Cerebellar nuclear complex (tissue), 1 donor: ENCODE data around the gene TLL1.
A peak's percentile ranks its signal among the peaks of the same experiment; 100 is the strongest.

Experiments
- DNase-seq, 2 experiments: peaks; one replicate each; lab custom pipeline; 2025; lab: John Stamatoyannopoulos, UW

Gene TLL1

DNA sequence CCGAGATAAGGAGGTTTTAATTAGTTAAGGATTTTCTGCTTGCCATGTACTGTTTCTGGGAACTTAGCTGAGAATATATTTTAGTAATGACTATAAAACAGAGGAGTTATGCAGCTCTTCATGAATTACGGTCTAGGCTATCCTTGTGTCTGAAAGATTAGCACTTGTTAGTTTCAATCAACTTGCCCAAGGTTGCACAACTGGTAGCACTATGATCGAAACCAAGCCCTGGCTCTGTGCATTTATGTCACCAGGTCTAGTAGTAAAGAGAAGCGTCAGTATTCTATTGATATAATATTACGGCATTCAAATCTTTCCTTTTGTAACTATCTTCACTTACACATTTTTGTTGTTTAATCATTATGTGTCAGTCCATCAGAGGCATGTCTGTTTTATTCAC, 176.0 kb downstream of the TLL1 start:
- no peak for DNase-seq

DNA sequence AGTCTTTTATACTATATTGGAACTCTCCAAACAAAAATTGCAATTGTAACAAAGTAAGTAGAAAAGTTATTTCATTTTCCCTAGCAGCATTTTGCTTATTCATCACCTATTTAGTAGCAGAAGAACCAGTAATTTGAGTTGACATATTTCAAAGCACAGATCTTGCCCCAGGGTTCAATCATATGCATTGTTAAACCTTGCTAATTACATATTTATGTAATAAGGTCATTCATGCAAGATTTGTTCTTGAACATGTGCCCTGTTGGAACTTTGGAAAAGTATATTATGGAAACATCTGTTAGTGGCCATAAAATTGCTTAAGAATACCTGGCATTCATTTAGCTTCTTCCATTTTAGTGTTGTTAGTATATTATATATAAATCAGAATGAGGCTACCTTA, 191.7 kb downstream of the TLL1 start:
- DNase-seq: no peak

DNA sequence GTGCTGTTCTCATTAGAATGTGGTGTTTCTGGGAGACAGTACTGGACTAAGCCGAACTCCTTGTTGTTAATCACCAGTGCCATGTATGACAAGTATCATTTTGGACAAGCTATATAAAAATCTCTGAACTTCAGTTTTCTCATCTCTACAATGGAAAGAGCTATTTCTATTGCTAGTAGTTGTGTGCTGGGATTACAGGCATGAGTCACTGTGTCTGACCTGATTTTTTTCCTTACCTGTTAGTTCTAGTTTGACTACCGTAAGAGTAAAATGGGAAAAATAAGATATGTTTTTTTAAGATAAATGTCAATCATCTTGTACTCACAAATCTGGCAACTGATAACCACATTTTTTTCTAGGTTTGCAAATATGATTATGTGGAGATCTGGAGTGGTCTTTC, 192.3 kb downstream of the TLL1 start:
- DNase-seq: no peak

DNA sequence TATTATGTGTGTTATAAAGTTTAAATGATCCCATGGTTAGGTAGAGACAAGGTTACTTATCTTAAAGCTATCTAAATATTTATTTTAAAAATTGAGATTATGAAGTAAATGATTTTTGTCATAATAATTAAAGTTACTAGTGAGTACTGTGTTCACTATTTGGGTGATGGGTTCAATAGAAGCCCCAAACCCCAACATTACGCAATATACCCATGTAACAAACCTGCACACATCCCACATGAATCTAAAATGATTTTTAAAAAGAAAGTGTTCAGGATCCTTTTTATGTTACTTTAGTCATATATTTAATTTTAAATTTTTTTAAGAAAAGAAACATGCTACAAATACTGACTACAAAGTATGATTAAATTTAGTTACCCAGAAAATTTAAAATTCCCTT, 193.9 kb downstream of the TLL1 start:
- DNase-seq: no peak

DNA sequence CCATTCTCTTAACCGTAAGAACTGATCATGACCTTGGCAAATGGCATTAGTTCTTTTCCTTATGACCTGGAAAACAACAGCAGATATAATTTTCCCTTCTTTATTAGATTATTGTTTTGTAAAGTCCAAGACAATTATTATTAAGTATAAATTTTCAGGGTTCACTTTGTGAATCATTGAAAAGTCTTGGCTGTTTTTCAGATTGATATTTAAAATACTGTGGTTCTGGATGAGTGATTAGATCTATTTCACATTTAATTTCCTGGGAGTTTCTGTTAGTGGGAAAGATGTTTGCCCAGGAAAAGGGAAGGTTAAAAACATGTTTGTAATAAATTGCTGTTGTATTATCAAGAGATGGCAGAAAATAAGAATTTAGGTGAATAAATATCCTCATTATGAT, 194.9 kb downstream of the TLL1 start:
- no peak for DNase-seq

DNA sequence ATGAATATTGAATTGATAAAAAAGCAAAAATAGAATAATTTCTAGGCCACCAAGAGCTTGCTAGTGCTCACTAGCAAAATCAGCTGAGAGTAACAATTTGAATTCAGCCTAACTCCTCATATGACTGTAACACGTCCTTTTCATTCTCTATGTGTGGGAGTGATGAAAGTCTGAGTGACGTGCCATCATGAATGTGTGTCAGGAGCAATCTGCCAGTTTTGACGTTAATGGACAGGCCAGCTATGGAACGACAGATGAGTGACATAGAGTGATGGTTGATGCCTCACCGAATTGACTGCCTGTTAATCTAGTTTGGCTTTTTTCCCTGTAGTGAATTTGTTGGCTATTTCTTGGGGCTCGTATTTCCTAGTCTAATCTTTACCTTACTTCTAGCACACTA, 200.7 kb downstream of the TLL1 start:
- no peak for DNase-seq

DNA sequence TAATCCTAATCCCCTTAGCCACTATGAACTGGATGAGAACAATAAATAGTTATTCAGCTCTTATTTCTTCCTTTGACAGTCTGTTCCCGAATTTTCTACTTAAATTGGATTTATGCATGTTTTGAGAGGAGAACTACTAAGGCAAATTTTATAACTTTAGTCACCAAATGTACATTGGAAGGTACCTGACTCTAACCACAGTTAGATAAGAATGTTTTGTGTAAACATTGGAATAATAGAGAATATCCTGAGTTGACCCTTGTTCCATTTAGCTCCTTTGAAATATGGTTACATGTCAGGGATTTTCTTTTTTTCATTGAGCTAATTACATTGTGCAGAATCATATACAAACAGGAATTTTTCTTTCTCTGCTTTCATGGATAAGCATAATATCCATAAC, 202.6 kb downstream of the TLL1 start:
- no peak for DNase-seq

DNA sequence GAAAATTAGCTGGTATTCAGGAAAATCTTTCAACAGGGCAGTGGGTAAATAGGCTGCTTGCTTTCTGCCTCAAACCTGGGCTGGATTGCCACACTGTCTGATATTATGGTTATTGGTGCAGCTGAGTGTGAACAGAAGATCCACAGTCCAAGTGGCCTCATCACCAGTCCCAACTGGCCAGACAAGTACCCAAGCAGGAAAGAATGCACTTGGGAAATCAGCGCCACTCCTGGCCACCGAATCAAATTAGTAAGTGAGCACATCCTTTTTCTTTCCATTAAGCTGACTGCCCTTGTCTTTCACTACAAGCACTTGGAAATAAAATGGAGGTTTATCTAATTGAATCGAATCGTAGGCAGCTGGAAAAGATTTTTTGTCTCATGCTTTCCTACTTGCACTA, 204.7 kb downstream of the TLL1 start:
- DNase-seq: no peak

DNA sequence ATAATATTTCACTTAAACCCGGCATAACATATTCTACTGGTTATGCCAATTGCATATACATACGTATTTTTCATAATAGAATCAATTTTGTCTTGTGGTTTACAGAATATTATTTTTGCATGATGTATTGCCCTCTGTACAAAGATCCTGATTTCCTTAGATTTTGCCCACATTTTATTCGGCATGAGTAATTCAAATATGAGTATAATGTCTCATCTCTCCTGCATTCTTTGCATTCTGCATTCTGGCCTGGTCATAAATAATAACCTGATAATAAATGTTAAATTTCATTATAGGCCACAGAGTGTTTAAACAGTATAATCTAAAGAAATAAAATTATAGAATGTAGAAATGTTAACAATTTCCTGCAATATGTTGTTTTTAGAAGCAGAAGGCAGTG, 205.3 kb downstream of the TLL1 start:
- DNase-seq: no peak

DNA sequence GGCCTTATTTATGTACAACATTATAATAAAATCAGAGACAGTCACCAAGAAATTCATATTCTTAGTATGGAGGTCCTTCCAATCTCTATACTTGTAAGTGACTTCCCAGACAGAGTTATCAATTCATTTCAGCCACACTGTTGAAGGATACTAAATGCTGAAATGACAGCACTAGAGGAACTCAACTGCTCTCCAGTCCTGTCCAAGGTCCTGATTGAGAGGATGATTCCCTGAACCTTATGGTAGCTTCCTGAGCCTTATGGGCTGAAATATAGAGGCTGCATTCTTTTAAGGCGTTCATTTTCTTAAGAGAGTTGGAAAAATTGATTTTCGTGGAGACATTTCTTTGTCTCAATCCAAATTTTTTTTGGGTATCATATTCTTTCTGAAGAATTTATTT, 205.9 kb downstream of the TLL1 start:
- no peak for DNase-seq

DNA sequence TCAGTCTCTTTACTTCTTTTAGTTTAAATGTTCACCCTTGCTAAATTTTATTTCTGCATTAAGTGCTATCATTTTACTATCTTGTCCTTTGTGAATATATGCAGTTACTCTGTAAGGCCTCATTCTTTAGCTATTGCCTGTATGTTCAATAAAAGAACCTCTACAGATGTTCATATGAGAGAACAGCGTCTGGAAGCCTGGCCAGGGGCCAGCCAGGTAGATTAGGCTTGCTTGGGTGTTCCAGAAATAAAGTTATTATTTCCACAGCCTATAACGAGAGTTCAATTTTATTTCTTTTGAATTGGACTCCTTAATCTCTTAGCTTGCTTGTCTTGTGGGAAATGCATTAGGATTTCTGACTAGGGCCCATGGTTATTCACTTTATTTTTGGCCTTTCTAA, 214.5 kb downstream of the TLL1 start:
- no peak for DNase-seq

DNA sequence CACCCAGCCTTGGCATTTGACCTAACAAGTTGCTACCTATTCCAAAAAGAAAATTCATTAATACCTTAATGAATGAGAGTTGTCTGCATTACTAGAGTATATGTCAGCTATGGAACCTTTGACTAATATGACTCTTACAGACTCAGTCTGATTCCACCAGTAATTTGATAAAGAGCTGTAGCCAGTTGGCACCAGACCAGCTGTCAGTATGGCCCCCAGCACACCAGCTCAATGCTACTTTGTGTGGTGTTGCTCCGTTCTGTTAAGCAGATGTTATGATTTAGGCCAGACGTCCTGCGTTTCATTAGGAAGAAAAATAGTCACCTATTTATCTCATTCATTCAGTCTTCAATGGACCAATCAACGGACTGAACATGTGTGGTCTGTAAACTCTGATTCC, 215.5 kb downstream of the TLL1 start:
- no peak for DNase-seq

DNA sequence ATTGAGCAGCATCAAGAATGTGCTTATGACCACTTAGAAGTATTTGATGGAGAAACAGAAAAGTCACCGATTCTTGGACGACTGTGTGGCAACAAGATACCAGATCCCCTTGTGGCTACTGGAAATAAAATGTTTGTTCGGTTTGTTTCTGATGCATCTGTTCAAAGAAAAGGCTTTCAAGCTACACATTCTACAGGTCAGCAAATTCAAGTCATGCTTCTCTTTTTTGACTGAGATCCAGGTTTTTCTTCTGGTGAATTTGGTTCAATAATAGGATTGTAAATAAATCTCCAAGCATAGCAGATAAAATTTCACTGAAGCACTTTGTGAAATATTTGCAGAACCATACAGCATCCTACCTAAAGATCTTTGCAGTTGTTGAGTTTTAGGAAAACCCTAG, 218.1 kb downstream of the TLL1 start:
- peak in 1 of 2 experiments; percentile 8 for DNase-seq

DNA sequence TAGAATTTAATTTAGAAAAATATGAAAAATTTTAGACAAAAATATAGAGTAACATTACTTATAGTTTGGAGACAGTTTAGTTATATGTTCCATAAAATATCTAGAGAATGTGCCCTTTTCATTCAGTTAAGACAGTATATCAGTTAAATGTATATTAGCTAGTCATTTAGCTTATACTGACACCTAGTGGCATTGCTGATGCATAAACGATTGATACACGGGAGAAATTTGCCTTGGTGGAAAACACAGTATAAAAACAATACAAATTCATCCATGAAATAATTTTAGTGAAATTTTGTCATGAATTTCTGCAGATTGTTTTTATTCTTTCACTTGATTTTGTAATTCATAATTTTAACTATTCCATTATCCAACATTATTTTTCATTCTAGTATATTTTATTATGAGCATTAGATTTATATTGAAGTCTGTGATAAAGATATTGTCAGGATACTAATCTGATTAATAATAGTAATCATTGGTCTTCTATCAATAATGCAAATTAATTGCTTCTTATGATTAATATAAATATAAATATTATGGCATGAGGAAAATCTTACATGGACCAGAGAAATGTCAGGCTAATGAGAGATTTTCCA, 219.0 kb downstream of the TLL1 start:
- DNase-seq: peak in 1 of 2 experiments; percentile 38

DNA sequence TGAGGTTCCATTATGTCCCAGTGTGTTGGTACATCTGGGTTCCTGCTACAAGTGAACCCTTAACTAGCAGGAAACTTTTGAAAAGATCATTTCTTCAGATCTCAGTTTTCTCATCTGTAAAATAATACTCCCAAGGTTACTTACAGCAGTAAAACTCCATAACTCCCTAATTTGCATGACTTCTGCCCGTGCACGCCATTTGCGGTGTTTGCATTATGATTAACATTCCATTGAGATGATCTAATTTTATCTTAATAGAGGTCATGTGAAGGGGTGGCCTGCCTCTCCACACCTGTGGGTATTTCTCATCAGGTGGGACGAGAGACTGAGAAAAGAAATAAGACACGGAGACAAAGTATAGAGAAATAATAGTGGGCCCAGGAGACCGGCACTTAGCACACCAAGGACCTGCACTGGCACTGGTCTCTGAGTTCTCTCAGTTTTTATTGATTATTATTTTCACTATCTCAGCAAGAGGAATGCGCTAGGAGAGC, 219.8 kb downstream of the TLL1 start:
- DNase-seq: no peak

DNA sequence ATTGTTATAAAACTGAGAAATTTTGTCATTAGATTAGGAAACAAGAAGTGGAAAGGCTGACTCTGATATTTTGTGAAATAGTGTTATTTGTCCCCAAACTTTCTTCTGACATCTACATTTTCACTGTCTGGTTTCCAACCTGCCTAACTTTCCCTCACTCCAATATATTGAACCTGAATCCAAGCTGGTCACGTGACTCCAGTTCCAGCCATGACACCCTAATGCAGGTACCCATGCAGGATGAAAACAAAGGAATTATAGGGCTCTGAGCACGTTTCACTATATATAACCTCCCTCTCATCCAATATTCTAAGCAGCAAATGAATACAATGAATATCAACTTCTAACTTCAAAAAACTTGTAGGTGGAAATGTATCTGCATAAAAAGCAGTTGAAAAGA, 231.6 kb downstream of the TLL1 start:
- no peak for DNase-seq

DNA sequence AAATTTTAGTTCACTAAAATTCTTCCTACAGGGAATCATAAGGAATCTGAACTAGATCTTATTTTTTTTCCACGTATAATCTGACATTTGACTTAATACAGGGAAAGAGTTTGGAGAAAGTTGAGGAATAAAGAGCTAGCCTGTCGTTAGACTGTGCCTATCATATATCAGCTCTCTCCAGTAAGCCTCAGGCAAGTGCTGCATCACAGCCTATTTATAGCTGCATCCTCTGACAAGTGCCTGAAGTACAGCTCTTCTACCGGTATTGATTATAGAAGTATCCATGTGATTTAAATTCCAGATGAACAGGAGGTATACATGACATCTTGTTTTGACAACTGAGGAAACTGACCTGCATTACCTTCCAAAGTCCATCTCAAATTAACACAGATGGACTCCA, 248.9 kb downstream of the TLL1 start:
- DNase-seq: no peak

DNA sequence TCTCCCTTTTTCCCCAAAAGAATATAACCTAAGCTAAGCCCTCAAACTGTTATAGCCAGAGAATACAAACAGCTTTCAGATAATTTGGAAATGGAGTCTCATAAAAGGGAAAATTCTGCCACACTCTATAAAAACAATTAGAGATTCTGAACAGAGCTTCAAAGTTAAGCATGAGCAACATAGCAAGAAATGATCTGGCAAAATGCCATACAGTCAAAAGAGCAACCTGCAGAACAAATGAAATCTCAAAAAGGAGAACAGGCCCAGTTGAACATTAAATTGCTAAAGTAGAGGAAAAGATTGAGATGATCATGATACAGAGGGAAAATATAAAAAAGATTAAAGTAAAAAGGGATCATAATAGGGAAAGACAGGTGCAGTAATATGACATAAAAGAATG, 250.5 kb downstream of the TLL1 start:
- DNase-seq: no peak

DNA sequence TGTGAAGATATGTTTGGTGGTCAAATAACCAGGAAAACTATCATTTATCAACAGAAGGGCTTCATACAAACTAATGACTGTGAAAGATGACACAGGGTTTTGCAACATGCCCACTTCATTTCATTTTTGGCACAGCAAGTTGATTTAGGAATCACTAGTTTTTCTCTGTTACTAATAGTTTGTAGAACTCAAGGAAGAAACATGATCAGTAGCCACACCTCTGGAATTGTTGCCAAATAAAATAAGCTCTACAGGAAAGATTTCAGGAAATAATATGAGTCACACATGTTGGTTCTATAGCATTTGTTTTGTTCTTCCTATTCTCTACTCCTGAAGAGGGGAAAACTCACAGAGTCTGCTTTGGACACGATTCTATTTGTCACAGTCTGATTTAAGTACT, 255.4 kb downstream of the TLL1 start:
- no peak for DNase-seq

DNA sequence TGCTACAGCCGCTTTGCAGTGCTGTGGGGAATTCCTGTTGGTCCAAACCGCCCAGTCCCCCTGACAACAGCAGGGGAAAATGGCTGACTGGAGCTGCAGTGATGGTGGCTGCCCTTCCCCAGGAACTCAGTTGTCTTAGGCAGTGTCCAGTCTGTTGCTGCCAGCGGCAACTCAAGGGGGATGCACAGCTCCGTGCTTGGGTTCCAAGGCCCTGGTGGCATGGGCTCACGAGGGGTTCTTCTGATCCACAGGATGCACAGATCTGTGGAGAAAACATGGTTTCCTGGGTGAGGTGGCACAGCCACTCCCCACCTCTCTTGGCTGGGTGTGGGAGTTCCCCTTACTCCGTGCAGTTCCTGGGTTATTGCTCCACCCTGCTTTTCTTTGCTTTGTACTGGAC, 261.2 kb downstream of the TLL1 start:
- no peak for DNase-seq

DNA sequence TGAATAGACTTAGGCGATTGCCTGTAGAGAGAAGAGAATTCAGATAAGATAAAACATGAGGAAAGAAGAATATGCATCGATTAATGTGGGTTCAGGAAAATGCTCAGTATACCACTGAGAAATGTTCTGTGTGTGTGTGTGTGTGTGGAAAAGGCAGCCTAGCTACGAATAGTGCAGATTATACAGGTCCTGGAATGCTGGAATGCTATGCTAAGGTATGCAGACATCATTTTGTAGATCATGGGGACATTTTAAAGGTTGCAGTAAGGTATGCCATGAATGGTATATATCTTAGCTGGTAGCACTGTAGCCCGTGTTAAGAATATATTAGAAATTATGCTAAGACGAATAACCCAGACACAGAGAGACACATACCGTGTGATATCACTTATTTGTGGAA, 267.9 kb downstream of the TLL1 start:
- no peak for DNase-seq

DNA sequence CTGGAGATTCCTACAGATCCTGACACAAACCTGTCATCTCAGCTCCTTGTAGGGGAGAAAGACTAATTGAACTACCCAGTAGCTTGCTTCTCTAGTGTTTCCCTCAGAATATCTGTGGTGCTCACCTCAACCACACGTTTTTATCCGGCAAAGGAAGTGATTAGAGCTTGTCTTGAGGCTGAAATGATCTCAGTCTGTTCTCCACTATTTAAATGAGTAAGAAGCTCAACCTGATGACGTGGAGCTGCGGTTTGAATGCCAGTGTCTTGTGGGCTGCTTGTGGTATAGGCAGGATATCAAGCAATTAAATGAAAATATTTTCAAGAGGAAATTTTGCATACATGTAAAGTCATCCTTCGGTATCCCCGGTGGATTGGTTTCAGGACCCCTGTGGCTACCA, 270.2 kb downstream of the TLL1 start:
- DNase-seq: no peak

DNA sequence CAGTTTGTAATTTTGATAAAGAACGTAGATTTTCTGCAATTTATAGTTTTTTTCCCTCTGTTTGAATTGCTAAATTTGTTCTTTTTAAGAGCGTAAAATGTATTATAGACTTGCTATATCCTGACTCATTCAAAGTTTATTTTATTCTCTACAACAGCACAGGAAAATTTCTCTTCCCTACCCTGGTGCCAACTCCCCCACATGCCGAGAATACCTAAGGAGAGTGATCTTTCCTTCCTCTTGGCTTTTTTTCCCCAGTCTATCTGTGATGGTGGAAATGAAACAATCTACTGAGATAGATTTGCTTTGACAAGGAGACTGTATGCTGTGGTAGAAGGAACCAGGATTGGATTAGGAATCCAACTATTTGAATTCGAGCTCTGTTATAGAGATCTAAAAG, 271.6 kb downstream of the TLL1 start:
- DNase-seq: no peak

DNA sequence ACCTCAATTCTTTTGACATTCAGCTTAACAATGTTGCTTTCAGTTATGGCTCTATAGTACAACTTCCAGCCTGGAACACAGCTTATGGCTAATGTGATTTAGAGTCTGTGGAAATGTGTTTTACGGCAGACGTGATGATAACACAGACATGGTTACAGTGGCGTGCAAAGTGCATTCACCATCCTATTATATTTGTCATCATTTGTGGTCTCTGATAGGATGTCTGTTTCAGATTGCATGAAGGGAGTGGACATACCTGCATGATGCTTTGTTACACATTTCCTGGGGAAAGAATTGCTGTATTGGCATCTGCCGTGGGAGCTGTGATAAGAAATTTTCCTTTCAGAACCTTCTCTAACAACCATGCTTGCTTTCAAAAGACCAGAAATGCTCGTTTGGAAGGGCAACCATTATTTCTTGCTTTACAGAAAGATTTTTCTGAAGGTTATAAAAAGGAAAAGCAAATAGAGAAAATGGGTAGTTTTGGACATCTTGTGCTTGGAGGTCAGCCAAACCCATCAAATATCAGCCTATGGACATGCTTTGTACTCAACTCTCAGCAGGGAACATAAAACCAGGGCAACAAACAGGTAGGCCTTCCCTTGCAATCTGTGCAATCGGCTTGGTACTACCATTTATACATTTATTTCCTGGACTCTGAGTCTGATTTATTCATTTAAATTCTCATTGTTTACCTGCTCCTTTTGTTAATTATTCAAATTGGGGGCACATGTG, 273.9 kb downstream of the TLL1 start:
- peak in 1 of 2 experiments; percentile 54 for DNase-seq
